HuH-7 (cell line): ENCODE data around the gene TNIP1.

Experiments
- DNase-seq: peaks from one replicate; pipeline ENCODE4 v3.0.0; 2011; ENCODE audit warnings: low spot score

The TNIP1 gene

DNA sequence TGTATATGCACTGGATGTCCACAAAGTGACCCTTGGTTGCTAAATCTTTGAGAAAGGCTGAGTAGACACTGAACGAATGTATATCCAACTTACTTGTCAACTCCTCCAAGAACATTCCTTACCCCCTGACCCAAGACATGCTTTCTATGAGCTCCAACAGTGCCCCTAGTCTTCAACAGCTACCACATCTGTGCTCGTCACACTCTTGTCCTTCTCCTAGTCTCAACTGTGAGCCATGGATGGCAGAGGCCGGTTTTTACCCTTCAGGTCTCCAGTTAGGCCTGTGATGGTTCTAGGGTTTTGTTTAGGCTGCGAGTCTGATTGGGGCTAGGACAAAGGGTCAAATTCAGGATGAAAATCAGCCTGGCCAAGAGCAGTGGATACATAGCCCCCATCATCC is 79.4 kb downstream of the TNIP1 start:
- DNase-seq, result no peak

DNA sequence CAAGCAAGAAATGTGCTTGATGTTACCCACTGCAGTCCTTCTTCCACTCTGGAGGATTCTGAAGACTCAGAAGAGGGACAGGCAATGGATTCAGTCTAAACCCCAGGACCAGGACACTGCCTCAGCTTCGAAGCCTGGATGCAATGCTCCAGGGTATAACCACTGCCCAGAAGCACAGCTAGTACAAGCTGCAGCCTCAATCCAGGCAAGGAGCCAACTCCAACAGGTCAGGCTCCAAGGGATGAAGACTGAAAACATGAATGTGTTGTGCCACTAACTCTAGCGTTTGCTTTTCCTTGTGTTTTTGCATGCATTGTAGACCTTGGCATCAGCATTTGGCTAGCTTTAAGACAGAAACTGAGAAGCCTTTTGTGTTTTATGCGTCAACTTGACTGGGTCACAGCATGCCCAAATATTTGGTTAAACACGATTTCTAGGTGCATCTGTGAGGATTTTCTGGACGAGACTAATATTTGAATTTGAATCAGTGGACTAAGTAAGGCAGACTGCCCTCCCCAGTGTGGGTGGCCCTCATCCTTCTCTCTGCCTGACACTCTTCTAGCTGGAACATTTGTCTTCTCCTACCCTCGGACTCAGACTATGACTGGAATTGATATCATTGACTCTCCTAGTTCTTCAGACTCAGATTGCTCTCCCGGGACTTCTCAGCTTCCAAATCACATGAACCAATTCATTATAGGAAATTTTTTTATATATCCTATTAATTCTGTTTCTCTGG is 81.0 kb downstream of the TNIP1 start:
- no peak for DNase-seq

- no peak for DNase-seq
Measured at GRCh38 chr5:150993826-150994412, 86.9 kb downstream of the TNIP1 start.

DNA sequence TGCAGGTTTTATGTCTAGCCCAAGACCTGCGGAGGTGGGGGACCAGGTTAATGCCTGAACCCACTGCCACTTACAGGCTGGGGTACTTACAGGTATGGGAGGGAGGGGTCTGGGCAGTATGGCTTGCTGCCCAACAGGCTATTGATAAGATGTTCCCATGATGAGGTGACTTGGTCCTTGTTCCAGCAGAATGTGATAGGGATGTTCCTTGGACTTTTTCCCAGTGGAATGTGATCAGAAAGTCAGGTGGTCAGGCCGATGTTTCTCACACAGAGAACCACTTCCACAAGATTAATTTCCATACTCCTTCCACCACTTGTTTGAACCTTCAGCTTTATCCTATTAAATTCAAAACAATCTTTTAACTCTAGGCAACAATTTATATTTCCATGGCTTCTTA is 87.4 kb downstream of the TNIP1 start:
- no peak for DNase-seq

GRCh38 chr5:150992705-150993104 is 88.1 kb downstream of the TNIP1 start:
- DNase-seq, result no peak

GRCh38 chr5:150989695-150990094 is 91.1 kb downstream of the TNIP1 start:
- DNase-seq, result peak; percentile 17

DNA sequence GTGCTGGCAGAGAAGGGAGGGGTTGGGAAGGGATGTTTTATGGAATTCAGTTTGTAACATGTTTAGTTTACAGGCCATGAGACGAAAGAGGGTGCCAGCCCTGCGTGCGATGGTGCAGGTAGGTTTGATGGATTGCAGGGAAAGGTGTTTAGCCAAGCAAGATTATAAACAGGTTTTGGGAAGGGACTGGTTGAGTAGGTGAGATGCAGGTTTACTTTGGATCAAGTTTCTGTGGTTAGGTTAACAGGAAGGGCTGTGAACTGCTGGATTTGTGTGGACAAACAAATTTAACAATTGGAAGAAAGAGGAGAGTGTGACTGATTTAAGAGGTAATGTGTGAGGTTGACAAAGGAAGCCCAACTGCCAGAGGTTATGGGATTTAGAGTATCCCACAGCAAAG is 93.1 kb downstream of the TNIP1 start:
- DNase-seq, result no peak
